ENCODE results near the gene DBET.
"Not testable (repeated sequence)": the region's sequence is repeated elsewhere in the genome, so short reads cannot be mapped to it uniquely, and the experiment has no call there.

DNA sequence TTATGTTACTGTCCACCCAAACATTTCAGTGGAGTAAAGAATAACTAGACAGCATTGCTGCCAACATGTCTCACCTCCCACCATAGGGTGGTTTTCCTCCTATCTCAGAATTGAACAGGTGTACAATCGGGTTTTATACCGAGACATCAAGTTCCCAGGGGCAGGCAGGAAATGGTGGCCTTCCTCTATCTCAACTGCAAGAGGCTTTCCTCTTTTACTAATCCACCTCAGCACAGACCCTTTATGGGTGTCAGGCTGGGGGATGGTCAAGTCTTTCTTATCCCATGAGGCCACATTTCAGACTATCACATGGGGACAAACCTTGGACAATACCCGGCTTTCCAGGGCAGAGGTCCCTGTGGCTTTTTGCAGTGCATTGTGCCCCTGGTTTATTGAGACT, 48.6 kb downstream of the DBET start:
- TF ChIP-seq CSDC2 (CRISPR knock-in tag; IDR thresholded peaks at IDR 0.05); ZNF565 (CRISPR knock-in tag; conservative IDR thresholded peaks at IDR 0.05; ENCODE audit: low read depth); ZNF8 (CRISPR knock-in tag; IDR thresholded peaks at IDR 0.05); TOX (CRISPR knock-in tag; IDR thresholded peaks at IDR 0.05; ENCODE audit: borderline replicate concordance); ZFP30 (CRISPR knock-in tag; IDR thresholded peaks at IDR 0.05); ESRRG (CRISPR knock-in tag; IDR thresholded peaks at IDR 0.05); OSR1 (CRISPR knock-in tag; IDR thresholded peaks at IDR 0.05); ARNTL (CRISPR knock-in tag; IDR thresholded peaks at IDR 0.05; ENCODE audit: borderline replicate concordance, low read depth); RARB (CRISPR knock-in tag; IDR thresholded peaks at IDR 0.05); SNAI2 (CRISPR knock-in tag; IDR thresholded peaks at IDR 0.05): not testable (repeated sequence)
- TF ChIP-seq, protein P1, sequence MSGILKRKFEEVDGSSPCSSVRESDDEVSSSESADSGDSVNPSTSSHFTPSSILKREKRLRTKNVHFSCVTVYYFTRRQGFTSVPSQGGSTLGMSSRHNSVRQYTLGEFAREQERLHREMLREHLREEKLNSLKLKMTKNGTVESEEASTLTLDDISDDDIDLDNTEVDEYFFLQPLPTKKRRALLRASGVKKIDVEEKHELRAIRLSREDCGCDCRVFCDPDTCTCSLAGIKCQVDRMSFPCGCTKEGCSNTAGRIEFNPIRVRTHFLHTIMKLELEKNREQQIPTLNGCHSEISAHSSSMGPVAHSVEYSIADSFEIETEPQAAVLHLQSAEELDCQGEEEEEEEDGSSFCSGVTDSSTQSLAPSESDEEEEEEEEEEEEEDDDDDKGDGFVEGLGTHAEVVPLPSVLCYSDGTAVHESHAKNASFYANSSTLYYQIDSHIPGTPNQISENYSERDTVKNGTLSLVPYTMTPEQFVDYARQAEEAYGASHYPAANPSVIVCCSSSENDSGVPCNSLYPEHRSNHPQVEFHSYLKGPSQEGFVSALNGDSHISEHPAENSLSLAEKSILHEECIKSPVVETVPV (CRISPR knock-in tag; IDR thresholded peaks at IDR 0.05) = not testable (repeated sequence)
- TF ChIP-seq, protein P2, sequence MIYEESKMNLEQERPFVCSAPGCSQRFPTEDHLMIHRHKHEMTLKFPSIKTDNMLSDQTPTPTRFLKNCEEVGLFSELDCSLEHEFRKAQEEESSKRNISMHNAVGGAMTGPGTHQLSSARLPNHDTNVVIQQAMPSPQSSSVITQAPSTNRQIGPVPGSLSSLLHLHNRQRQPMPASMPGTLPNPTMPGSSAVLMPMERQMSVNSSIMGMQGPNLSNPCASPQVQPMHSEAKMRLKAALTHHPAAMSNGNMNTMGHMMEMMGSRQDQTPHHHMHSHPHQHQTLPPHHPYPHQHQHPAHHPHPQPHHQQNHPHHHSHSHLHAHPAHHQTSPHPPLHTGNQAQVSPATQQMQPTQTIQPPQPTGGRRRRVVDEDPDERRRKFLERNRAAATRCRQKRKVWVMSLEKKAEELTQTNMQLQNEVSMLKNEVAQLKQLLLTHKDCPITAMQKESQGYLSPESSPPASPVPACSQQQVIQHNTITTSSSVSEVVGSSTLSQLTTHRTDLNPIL (CRISPR knock-in tag; IDR thresholded peaks at IDR 0.05; ENCODE audit: low read depth) = not testable (repeated sequence)
- TF ChIP-seq, protein P3, sequence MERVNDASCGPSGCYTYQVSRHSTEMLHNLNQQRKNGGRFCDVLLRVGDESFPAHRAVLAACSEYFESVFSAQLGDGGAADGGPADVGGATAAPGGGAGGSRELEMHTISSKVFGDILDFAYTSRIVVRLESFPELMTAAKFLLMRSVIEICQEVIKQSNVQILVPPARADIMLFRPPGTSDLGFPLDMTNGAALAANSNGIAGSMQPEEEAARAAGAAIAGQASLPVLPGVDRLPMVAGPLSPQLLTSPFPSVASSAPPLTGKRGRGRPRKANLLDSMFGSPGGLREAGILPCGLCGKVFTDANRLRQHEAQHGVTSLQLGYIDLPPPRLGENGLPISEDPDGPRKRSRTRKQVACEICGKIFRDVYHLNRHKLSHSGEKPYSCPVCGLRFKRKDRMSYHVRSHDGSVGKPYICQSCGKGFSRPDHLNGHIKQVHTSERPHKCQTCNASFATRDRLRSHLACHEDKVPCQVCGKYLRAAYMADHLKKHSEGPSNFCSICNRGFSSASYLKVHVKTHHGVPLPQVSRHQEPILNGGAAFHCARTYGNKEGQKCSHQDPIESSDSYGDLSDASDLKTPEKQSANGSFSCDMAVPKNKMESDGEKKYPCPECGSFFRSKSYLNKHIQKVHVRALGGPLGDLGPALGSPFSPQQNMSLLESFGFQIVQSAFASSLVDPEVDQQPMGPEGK (CRISPR knock-in tag; IDR thresholded peaks at IDR 0.05; ENCODE audit: borderline replicate concordance) = not testable (repeated sequence)
- TF ChIP-seq, protein P4, sequence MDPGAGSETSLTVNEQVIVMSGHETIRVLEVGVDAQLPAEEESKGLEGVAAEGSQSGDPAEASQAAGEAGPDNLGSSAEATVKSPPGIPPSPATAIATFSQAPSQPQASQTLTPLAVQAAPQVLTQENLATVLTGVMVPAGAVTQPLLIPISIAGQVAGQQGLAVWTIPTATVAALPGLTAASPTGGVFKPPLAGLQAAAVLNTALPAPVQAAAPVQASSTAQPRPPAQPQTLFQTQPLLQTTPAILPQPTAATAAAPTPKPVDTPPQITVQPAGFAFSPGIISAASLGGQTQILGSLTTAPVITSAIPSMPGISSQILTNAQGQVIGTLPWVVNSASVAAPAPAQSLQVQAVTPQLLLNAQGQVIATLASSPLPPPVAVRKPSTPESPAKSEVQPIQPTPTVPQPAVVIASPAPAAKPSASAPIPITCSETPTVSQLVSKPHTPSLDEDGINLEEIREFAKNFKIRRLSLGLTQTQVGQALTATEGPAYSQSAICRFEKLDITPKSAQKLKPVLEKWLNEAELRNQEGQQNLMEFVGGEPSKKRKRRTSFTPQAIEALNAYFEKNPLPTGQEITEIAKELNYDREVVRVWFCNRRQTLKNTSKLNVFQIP (CRISPR knock-in tag; IDR thresholded peaks at IDR 0.05; ENCODE audit: borderline replicate concordance, low read depth) = not testable (repeated sequence)

Data from SK-N-SH treated with all-trans-retinoic acid at 6 μM for 48 hours (cell line).